HG03064 (cell line): ENCODE results near the gene UBE2G1.

Source experiments
- ATAC-seq: cut with Tn5 transposase; IDR thresholded peaks from one replicate; pipeline ENCODE4 v1.9.1; 2021; ENCODE audit warnings: low read depth; ENCODE audit not compliant: unreplicated experiment

UBE2G1 gene

GRCh38 chr17:4340914-4341615, 25.4 kb downstream of the UBE2G1 start:
- ATAC-seq, result no peak

- ATAC-seq, result no peak
Observed at GRCh38 chr17:4334776-4335584, 31.5 kb downstream of the UBE2G1 start.

- ATAC-seq, result no peak
Observed at GRCh38 chr17:4334332-4334731, 32.1 kb downstream of the UBE2G1 start.

GRCh38 chr17:4333041-4333440, 33.4 kb downstream of the UBE2G1 start:
- no peak for ATAC-seq

GRCh38 chr17:4332296-4332970, 34.0 kb downstream of the UBE2G1 start:
- ATAC-seq, result no peak

GRCh38 chr17:4331614-4332013, 34.9 kb downstream of the UBE2G1 start:
- ATAC-seq, result no peak

- no peak for ATAC-seq
Observed at GRCh38 chr17:4329838-4330237, 36.6 kb downstream of the UBE2G1 start.

- no peak for ATAC-seq
Observed at GRCh38 chr17:4327606-4328005, 38.9 kb downstream of the UBE2G1 start.

GRCh38 chr17:4326608-4327007, 39.9 kb downstream of the UBE2G1 start:
- no peak for ATAC-seq

GRCh38 chr17:4326112-4326511, 40.4 kb downstream of the UBE2G1 start:
- no peak for ATAC-seq

GRCh38 chr17:4324463-4324862, 42.0 kb downstream of the UBE2G1 start:
- no peak for ATAC-seq

- no peak for ATAC-seq
Observed at GRCh38 chr17:4319221-4319620, 47.3 kb downstream of the UBE2G1 start.

GRCh38 chr17:4318596-4318995, 47.9 kb downstream of the UBE2G1 start:
- ATAC-seq, result no peak

- no peak for ATAC-seq
Observed at GRCh38 chr17:4318186-4318585, 48.3 kb downstream of the UBE2G1 start.

- ATAC-seq, result no peak
Observed at GRCh38 chr17:4317610-4318009, 48.9 kb downstream of the UBE2G1 start.

- no peak for ATAC-seq
Observed at GRCh38 chr17:4316648-4317047, 49.8 kb downstream of the UBE2G1 start.

GRCh38 chr17:4314618-4315017, 51.9 kb downstream of the UBE2G1 start:
- no peak for ATAC-seq

GRCh38 chr17:4314179-4314578, 52.3 kb downstream of the UBE2G1 start:
- ATAC-seq, result no peak

GRCh38 chr17:4313221-4314114, 53.0 kb downstream of the UBE2G1 start:
- ATAC-seq, result no peak

- no peak for ATAC-seq
Observed at GRCh38 chr17:4310354-4311060, 56.0 kb downstream of the UBE2G1 start.
